HG03045 (cell line): ENCODE measurements around the gene SPSB1.
A peak's percentile ranks its signal among the peaks of the same experiment; 100 is the strongest.

ENCODE experiments used
- ATAC-seq: cut with Tn5 transposase; IDR thresholded peaks from one replicate; pipeline ENCODE4 v1.9.1; 2021; ENCODE audit warnings: mild to moderate bottlenecking, moderate library complexity; ENCODE audit not compliant: unreplicated experiment

The SPSB1 gene

DNA sequence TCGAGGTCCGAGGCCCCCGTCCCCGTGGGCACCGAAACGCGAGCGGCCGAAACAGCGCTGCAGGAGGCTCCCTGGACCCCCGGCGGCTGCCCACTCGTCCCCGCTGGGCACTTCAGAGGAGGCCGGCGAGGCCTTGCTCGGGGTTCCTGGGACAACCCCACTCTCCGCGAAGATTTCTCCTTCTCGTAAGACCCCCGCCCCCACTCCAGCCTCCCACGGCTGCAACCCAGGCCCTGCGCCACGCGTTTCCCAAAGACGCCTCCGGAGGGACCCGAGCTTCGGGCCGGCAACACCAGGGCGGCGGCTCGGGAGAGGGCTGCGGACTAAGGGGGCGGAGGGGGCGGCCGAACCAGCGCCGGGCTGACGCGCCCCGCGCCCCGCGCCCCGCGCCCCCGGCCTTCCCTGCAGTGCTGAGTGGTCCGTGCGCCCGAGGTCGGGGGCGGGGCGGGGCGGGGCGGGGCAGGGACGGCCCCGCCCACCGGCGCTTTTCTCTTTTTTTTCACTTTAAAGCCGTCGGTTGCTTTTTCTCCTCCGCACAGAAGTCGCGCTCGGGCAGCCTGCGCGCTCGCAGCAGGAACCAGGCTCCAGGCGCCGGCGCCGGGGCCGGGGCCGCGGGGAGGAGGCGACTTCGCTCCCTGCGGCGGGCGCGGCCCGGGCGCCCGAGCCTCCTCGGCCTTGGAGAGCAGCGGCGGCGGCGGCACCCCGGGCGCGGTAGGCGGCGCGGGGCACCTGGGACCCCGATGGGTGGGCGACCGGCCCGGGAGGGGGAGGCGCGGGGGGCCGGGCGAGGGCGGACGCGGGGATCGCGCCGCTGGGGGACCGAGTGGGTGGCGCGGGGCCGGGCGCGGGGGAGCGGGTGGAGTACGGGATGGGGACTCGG lies at the start of gene SPSB1:
TSS of gene SPSB1 (plus strand) at position 534 of the 880 bp plus-strand sequence. CDS start 62,998 bp downstream, outside the sequence.
- ATAC-seq: peak; percentile 46

DNA sequence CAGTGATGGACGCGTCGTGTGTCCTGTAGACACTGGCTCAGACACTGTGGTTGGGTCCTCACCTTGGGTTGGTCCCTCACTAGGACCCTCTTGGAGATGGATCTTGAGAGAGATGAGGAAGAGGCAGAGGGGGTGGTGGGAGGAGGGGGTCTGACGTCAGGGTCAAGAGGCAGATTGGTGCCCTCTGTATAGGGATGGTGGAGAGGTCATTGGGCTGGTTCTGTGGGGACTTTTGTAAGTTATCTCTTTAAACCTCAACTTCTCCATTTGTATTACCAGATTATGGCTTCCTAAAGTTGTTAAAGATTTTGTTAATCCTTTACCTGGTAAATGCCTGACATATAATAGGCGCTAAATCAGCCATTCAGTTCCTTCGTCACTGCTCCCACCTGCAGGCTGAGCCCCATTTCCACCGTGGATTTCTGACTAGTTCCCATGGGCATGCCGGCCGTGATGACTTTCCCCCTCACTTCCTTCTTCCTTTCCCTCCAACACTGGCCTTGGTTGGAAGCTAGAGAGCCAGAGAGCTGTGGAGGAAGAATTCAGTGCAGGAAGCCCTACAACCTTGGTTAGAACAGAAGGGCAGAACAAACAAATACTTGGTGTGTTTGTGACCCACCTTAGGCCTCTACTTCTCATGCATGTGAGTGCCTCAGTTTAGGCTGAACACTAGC lies 49.5 kb upstream of the SPSB1 start:
- ATAC-seq: no peak

DNA sequence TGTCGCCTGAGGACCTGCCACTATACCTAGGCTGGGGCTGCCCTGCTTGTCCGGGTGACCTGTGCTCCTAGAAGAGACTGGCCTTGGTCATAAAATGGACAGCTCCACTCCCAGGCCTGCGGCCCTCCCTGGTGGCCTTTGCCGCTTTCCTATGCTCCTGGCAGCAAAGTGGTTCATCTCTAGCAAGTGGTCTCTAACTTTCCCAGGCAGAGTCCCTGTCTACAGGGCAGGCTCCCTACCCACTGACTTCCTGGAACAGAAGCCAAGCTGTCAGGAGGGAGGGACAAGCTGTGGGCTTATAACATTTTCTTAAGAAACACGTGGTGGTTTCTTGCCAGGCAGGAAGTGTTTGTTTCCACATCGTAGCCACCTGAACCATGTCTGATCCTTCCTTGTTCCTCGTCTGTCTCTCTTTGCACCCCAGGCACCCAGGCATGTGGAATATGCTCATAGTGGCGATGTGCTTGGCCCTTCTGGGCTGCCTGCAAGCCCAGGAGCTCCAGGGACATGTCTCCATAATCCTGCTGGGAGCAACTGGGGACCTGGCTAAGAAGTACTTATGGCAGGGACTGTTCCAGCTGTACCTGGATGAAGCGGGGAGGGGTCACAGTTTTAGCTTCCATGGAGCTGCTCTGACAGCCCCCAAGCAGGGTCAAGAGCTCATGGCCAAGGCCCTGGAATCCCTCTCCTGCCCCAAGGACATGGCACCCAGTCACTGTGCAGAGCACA lies 48.0 kb upstream of the SPSB1 start:
- ATAC-seq: no peak

DNA sequence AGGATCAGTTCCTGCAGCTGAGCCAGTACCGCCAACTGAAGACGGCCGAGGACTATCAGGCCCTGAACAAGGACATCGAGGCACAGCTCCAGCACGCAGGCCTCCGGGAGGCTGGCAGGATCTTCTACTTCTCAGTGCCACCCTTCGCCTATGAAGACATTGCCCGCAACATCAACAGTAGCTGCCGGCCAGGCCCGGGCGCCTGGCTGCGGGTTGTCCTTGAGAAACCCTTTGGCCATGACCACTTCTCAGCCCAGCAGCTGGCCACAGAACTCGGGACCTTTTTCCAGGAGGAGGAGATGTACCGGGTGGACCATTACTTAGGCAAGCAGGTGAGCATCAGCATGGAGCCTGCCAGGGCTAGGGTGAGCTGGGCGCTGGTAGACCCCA lies 47.5 kb upstream of the SPSB1 start:
- ATAC-seq: no peak

DNA sequence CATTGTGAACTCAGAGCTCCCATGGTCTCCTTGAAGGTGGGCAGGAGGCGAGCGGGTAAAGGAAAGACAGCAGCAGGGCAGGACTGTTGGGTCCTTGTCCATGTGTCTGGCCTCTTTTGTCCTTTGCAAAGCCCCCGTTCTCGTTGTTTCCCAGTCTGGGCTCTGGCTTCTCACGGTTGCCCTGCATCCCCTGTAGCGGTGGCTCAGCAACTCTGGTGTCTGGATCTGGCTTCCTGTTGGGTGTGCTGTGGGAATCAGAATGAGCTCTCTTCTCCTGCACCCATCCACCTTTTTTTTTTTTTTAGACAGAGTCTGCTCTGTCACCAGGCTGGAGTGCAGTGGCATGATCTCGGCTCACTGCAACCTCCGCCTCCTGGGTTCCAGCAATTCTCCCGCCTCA lies 47.0 kb upstream of the SPSB1 start:
- ATAC-seq: no peak

DNA sequence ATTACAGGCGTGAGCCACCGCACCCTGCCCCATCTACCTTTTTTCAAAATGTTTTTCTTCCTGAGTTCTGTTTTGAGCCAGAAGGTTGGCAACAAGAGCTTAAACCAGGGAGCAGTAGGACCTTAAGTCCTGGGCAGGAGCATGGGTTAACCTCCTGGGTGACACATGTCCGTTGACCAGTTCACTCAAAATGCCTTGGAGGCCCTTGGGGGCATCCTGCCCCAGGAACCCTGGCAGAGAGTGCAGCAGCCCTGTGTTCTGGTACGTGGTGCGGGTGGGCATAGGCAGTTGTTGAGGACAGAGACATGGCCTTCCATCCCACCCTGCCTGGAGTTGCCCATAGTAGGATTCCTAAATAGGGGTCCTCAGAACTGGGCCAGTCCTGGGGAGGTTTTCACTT lies 46.5 kb upstream of the SPSB1 start:
- no peak for ATAC-seq

DNA sequence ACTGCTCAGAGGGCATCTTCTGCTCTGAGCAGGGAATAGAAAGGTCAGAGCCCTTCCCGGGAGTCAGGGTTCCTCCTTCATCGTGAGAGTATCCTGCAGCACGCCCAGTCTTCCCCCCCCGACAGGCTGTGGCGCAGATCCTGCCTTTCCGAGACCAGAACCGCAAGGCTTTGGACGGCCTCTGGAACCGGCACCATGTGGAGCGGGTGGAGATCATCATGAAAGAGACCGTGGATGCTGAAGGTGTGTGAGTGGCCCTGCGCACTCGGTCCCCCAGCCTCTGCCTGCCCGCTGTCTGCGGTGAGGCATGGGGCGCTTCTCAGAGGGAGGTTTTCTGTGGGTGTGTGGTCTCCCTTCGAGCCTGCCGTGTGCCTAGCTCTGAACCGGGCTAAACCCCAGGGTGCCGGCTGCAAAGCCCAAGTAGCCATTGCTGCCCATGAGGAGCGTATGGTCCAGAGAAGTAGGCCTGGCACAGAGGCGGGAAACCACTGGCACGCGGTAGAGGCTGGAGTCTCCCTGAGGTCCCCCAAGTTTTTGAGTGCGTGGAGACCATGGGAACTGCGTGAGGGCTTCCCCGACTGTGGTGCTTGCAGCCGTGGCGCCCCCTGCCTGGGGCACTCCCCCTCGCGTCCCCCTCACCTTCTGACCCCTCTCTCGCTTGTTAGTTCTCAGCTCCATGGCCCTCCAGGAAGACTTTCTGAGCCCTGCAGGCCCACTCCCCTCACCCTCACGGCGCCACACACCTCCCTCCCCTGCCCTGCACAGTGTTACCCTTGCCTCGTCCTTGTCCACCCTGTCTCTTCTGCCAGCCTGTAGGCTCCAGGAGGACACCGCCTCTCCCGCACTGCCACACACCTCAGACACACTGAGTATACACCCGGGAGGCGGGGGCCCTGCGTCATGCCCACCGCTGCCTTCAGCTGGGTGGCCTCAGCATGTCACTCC lies 45.6 kb upstream of the SPSB1 start:
- no peak for ATAC-seq

DNA sequence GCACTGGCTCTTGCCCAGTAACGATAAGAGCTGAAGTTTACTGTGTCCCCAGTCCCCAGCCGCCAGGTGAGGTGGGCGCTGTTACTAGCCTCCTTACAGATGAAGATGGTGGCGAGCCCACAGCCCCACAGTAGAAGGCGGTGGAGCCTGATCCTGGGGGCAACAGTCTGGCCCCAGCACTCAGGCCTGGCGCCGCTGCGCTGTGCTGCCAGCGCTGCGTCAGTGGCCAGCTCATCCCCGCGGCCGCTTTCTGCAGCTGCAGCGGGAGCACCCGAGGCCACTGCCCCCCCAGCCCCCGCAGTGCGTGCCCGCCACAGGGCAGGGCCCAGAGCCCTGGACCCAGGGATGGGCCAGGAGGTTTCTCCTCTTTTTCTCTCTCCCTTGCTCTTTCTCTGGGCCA lies 44.8 kb upstream of the SPSB1 start:
- no peak for ATAC-seq

DNA sequence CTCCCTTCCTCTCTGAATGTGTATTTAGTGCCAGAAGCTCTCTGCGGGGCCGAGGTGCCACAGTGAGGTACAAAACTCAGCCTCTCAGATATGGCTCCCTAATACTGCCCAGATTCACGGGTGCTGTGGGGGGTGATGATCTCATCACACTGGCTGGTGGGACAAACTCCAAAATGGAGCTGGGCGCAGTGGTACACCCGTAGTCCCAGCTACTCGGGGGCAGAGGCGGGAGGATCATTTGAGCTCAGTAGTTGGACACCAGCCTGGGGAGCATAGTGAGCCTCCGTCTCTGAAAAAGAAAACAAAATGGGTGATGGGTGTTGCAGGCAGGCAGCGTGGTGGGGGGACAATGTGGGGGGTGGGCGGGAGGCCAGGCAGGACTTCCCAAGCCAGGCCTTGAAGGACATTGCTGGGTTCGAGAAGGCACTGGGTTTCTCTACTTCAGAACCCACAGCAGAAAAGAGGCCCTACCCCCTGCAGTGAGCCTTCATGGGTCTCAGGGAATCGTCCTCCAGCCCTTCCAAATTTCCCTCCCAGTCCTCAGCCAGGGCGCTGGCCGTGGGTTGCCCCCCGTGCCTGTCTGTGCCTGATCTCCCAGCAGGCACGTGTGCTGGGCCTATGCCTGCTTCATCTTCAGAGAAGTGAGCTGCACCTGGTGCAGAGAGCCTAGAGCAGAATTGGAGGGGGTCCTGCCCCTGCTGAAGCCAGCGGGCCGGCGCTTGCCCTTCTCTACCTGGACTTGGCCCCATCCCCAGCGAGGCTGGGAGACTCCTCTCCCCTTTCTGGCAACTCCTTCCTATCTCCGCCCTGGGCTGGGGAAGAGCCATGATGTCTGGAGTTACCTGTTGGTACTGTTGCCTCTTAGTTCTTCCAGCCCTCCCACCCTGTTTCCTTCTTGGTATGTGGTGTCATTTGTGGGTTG lies 44.1 kb upstream of the SPSB1 start:
- ATAC-seq: no peak

DNA sequence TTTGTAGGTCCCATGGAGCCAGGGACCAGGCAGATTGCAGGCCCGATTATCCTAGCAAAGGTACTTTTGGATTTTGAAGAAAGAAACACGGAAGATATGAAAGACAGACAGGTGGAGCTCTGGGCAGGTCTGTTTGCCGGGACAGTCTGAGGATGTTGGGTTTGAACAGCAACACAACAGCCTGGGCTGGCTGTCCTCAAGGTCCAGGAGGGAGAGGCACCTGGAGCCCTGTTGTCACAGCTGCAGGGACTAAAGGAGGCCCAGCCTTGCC lies 43.5 kb upstream of the SPSB1 start:
- ATAC-seq: no peak

DNA sequence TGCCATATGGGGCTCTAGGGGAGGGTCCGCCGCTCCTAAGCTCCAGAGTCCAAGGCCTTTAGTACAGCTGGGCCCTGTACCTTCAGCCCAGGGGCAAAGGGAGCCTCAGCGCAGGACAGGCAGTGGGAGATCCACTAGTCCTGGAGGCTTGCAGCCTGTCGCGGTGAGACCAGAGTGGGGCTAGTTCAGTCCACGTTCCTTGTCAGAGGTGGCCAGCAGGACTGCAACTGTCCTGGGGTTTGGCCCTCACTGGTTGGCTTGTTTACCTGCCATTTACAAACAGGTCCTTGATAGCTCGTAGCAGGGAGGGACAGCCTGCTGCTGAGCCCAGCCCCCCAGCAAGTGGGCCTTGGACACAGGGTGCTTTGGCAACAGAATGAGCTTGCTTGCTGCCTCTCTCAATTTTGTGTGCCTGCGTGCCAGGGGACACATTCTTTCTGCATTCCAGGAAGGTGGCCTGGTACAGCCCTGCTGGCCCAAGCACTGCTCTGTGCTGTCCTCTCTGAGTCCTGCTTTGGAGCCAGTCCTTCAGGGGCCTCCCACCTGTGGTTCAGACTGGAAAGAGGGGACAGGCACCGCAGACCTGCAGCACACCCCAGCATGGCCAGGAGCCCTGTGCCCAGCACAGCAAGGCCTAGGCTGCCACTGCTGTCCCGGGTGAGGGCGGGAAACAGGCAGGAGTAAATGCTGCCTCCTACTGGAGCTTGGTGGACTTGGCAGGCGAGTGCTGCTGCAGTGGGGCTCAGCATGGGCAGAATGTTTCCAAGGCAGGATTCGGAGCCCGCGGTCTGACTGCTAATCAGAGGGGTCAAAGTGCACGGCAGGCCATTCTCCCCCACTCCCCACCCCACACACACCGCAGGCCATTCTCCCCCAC lies 42.9 kb upstream of the SPSB1 start:
- no peak for ATAC-seq

DNA sequence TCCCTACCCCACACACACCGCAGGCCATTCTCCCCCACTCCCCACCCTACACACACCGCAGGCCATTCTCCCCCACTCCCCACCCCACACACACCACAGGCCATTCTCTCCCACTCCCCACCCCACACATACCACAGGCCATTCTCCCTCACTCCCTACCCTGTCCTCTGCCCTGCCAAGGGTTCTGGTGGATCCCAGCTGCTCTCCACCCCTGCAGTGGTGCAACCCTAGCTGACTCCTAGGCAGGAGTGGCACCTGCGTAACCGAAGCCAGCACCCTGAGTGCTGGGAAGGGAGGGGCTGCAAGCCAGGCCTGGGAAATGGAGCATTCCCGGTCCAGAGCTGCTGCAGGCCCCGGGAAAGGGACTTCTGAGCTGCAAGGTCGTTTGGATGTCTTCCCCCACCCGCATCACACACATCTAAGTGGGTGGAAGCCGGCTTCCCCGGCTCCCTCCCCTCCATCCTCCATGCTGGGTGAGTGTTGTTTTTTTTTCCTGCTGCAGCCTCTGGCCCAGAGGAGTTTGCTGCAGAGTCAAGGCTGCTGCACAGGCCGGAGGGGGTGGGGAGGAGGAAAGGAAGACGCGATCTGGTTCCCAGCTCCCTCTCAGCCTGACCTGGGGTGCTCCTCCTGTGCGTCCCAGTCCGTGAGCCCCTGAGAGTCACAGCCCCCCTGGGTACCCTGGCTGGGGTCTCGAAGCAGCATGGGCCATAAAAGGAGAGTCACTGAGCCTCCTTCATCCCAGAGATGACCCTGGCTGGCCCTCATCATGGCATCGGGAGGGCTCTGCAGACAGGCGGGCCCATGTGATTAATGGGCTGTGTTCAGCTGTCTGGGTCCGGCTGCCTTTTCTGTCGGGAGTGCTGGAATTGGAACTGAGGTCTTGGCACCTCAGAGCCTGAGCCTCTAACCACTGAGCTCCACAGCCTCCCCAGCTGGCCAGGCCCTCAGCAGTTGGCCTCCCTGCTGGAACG lies 42.0 kb upstream of the SPSB1 start:
- ATAC-seq: no peak

DNA sequence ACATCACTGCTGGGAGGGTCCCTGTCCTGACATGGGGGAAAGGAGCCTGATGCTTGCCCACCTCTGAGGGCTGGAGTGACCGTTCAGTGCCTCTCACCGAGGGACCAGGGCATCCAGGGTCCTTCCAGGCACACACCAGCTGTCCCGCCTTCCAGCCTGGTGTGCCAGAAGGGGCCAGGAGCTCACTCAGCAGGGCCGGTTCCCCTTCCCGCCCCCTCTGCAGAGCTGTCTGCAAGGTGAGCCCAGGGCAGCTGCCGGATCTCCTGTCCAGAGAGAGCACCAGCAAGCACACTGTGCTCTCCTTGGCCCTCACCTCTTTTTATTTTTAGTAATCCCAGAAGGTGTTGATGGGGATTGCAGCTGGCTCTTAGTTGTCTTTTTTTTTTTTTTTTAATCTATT lies 41.2 kb upstream of the SPSB1 start:
- ATAC-seq: no peak

DNA sequence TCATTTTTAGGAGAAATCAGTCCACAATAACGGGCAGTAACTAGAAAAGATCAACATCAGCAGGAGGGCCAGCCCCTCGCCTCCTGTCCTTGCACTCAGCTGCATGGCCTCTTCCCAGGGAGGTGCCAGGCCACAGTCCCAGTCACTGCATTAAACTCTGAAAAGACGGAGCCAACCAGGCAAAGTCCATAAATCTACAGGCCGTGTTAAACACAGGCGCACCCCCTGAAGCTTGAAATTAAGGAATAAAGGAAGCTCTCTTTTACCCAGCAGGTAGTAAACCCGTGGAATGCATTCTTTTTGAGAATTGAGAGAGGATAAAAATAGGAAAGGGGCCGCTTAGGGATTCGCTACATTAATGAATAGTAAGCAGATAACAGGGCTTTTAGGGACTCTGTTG lies 39.7 kb upstream of the SPSB1 start:
- ATAC-seq: no peak

DNA sequence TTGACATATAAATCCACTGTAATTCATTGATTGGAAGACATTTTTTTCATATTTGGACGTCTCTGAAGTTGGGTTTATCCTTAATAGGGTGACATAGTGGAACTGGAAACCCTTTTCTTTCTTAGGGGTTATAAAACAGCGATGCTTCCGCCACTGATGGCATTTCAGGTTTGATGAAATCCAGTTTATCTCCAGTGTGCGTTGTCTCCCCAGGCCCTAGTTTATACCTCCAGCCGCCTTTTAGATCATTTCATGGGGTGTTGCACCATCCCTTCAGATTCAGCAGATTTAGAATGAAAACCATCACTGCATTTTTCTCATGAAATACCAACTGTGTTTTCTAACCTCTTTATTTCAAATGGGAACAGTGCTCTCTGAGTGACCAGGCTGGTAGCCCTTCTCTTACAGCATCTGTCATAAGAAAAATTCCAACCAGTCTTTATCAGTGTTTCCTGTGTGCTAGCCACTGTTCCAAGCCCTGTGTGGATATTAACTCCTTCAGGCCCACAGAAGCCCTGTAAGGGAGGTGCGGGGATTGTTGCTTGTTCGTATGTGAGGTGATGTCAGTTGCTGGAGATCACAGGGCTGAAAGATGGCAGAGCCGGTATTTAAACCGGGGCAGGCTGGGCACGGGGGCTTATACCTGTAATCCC lies 39.1 kb upstream of the SPSB1 start:
- ATAC-seq: no peak

DNA sequence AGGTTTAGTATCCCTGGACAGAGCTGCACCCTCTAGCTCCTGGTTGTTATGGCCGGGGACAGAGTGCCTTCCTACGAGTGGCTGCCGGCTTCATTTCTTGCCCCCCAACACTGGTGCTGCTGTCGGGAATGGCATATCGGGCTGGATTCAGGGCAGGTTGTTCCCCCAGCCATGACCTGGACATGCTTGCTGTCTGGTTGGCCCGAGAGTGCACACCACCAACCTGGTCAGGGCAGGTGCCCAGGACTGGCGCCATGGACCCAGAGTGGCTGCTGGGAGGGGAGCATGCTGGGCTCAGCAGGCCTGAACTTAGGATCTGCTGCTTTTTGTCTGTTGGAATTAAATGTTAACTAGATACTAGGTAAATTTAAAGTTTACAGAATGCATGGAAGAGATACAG lies 36.4 kb upstream of the SPSB1 start:
- ATAC-seq: no peak

DNA sequence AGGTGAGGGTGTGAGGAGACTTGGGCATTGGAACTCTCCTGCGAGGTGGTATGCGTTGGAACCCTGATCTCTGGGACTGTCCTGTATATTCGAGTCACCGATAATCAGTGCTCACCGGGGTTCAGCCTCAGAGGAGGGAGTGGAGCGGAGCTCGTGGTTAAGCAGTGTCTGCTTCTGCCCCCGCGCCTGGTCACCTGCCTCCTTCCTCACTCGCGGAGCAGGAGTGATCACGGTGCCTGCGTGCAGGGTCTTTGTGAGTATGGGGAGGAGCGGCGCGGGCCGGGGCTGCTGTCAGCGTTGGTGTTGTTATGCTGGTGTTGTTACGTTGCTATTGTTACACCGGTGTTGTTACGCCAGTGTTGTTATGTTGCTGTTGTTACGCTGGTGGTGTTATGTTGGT lies 34.8 kb upstream of the SPSB1 start:
- no peak for ATAC-seq
